Thoracic aorta (tissue), 2 donors: ENCODE data around the gene SPATA46. TPM values are rescaled to one million over a fixed set of nuclear protein-coding genes. Genes with fewer than 3 reads are reported as not detected.

Source experiments
- ATAC-seq: fragments of 150-250 bp; one replicate; pipeline ENCODE4 v1.8.0; 2017; ENCODE audit warnings: low read depth; ENCODE audit not compliant: insufficient number of reproducible peaks, low FRiP score
- DNase-seq: peaks from one replicate; pipeline ENCODE4 v3.0.0-alpha.2; 2020; ENCODE audit warnings: low spot score
- H3K27ac ChIP-seq, 2 donors: fragments of 200-600 bp; sonication (generic); 1 replicate in 1 of 2; 2 replicates in 1 of 2; pipeline ENCODE4 v1.5.1; 2016; ENCODE audit warnings: mild to moderate bottlenecking in 2 of 2, moderate library complexity in 2 of 2
- H3K27me3 ChIP-seq: fragments of 200-600 bp; sonication (generic); replicated peaks from 2 replicates; pipeline ENCODE4 v1.6.0; 2016; ENCODE audit warnings: mild to moderate bottlenecking; ENCODE audit not compliant: insufficient read depth
- H3K36me3 ChIP-seq: fragments of 200-600 bp; sonication (generic); one replicate; pipeline ENCODE4 v1.5.1; 2016
- H3K4me1 ChIP-seq, 2 donors: fragments of 200-600 bp; sonication (generic); 1 replicate in 1 of 2; 2 replicates in 1 of 2; pipeline versions ENCODE4 v1.5.1 to v1.6.0; 2016; ENCODE audit warnings: low read depth in 2 of 2, mild to moderate bottlenecking in 1 of 2; ENCODE audit not compliant: control insufficient read depth in 1 of 2
- H3K4me3 ChIP-seq: fragments of 200-600 bp; sonication (generic); 2 replicates; pipeline ENCODE4 v1.5.1; 2016; ENCODE audit warnings: mild to moderate bottlenecking
- H3K9me3 ChIP-seq: fragments of 200-600 bp; sonication (generic); 2 replicates; pipeline ENCODE4 v1.5.1; 2016
- CTCF ChIP-seq: fragments of 200-600 bp; sonication (generic); IDR thresholded peaks from one replicate; pipeline ENCODE4 v1.5.1; 2019; ENCODE audit warnings: antibody characterized with exemption
- total RNA-seq, 2 donors: library from RNA; depleted of rRNA; stranded (reverse); fragments of >200 nt; gene quantifications; one replicate each; pipeline versions ENCODE4 v1.1.0 to v1.2.3, GENCODE V29; 2016

The SPATA46 gene
- total RNA-seq, 2 donors from 2014 or later: not detected

- H3K9me3 ChIP-seq: no peaks in the 10 kb centered on the region
- H3K36me3 ChIP-seq: no peaks in the 10 kb centered on the region
- no peak for TF ChIP-seq CTCF
- ATAC-seq (no peak), DNase-seq (no peak)
- H3K4me1 ChIP-seq: no peaks in the 10 kb centered on the region
- no peaks in the 10 kb centered on the region for H3K27me3 ChIP-seq
- H3K27ac ChIP-seq: no peak overlapping the region
- no peak overlapping the region for H3K4me3 ChIP-seq
These were observed 8.2 kb downstream of the SPATA46 start for GRCh38 chr1:162368451-162368850.

- no peaks in the 10 kb centered on the region for H3K36me3 ChIP-seq
- no peak for DNase-seq
- no peak overlapping the region for H3K27ac ChIP-seq
- ATAC-seq: no peak
- H3K27me3 ChIP-seq: no peaks in the 10 kb centered on the region
- no peak overlapping the region for H3K4me3 ChIP-seq
- no peak for TF ChIP-seq CTCF
- no peaks in the 10 kb centered on the region for H3K4me1 ChIP-seq
- H3K9me3 ChIP-seq: no peaks in the 10 kb centered on the region
These were observed 8.9 kb downstream of the SPATA46 start for GRCh38 chr1:162367772-162368171.

GRCh38 chr1:162367073-162367472, 9.6 kb downstream of the SPATA46 start:
- H3K4me3 ChIP-seq: no peak overlapping the region
- ATAC-seq: no peak
- no peak for TF ChIP-seq CTCF
- no peak overlapping the region for H3K27ac ChIP-seq
- DNase-seq: no peak
- no peaks in the 10 kb centered on the region for H3K9me3 ChIP-seq
- H3K4me1 ChIP-seq: no peaks in the 10 kb centered on the region
- no peaks in the 10 kb centered on the region for H3K27me3 ChIP-seq
- no peaks in the 10 kb centered on the region for H3K36me3 ChIP-seq

GRCh38 chr1:162366671-162367070, 10.0 kb downstream of the SPATA46 start:
- H3K36me3 ChIP-seq: no peaks in the 10 kb centered on the region
- no peaks in the 10 kb centered on the region for H3K4me1 ChIP-seq
- no peaks in the 10 kb centered on the region for H3K27me3 ChIP-seq
- ATAC-seq: no peak
- no peak for DNase-seq
- no peaks in the 10 kb centered on the region for H3K9me3 ChIP-seq
- no peak overlapping the region for H3K27ac ChIP-seq
- no peak for TF ChIP-seq CTCF
- H3K4me3 ChIP-seq: no peak overlapping the region

GRCh38 chr1:162366149-162366548, 10.5 kb downstream of the SPATA46 start:
- no peak for DNase-seq
- no peak overlapping the region for H3K27ac ChIP-seq
- ATAC-seq: no peak
- H3K27me3 ChIP-seq: no peaks in the 10 kb centered on the region
- no peak overlapping the region for H3K4me3 ChIP-seq
- H3K4me1 ChIP-seq: no peaks in the 10 kb centered on the region
- H3K9me3 ChIP-seq: no peaks in the 10 kb centered on the region
- TF ChIP-seq CTCF: no peak
- no peaks in the 10 kb centered on the region for H3K36me3 ChIP-seq
